Activated T-cell treated with anti-CD3 and anti-CD28 coated beads, Interleukin-2, amount 50 U/mL, for 1 hour (primary cell): ENCODE results near the gene ROCK2.

ENCODE experiments used
- DNase-seq: peaks from one replicate; pipeline ENCODE4 v3.0.0-alpha.2; 2020

ROCK2 gene

DNA sequence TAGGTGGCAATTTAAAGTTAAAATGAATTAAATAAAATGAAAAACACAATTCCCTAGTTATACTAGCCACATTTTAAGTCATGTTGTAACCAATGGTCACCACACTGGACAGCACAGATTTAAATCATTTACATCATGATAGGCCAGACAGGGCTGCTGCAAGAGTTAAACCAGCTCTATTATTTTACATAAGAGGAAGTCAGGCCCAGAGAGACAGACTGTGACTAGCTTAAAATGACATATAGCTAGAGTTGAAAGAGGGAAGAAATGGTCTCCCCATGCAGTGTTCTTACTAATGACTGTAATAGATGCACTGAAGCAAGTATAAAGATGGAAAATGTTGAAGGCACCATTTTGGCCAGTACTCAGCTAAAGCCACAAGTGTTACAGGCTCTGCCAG is 119.5 kb downstream of the ROCK2 start:
- DNase-seq, result no peak

DNA sequence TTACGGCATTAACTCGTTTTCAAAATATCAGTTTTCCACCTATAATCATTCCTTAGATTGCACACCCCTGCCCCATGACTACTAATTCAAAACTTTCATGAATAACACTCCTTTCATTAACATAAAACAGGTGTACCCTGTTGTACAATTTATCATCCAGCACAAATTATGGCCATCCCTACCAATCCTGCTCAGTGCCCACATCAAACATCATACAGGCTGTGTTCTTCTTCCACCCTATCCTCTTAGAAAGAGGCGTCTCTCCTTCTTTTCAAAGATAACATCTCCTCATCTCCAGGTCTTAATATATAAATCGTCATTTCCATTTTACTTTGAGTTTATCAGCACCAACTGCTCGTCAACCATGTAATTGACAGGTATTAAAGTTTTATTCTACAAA is 121.6 kb downstream of the ROCK2 start:
- DNase-seq, result no peak

DNA sequence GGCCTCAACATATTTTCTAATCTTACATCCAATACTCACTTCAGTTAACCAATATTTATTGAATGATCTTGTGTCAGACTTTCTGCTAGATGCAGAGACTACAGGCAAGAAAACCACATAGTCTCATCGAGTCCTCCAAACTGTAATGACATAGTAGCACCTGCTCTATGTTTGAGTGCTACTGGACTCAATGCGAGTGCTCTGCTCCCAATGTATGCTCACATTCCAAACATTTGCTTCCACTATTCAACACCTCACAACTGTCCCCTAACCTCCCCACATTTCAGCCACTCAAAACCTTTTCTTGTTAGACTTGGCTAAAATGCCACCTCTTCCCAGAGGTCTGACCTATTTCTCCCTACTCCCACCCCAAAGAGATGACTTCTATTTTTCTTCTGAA is 124.0 kb downstream of the ROCK2 start:
- no peak for DNase-seq

- no peak for DNase-seq
Measured at GRCh38 chr2:11215407-11215806, 129.0 kb downstream of the ROCK2 start.

DNA sequence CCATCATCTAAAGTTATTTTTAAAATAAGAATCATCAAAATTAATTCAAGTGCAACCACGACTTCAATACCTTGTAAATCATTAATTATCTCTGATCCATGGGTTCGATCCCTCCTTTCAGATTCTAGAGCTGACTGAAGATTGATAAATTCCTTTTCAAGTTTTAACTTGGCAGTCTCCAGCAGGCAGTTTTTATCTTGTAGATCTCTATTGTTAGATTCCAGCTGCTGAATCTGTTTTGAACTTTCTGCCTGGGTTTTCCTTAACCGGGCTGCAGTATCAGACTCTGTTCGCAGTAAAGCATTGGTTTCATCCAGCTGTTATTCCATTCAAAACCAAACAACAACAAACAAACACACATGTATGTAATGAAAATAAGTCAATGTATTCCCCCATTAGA is 129.7 kb downstream of the ROCK2 start:
- no peak for DNase-seq

DNA sequence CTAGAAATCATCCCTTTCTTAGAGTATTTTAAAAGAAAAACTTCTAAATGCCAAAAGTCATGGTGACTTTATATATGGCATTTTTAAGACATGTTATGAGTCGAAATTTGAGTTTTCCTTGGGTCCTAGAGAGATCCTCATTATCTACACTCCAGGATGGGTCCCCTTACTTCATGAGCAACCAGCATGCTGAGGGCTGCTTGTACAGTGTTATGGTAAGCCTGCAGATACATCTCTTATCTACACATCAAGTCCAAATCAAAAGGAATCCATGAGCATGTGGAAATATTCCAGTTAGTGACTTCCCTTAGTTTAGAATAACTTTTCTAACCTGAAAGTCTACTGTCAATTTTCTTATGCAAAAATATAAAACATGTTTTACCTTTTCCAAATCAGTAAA is 130.5 kb downstream of the ROCK2 start:
- no peak for DNase-seq

GRCh38 chr2:11213090-11213638 is 131.3 kb downstream of the ROCK2 start:
- DNase-seq, result no peak

DNA sequence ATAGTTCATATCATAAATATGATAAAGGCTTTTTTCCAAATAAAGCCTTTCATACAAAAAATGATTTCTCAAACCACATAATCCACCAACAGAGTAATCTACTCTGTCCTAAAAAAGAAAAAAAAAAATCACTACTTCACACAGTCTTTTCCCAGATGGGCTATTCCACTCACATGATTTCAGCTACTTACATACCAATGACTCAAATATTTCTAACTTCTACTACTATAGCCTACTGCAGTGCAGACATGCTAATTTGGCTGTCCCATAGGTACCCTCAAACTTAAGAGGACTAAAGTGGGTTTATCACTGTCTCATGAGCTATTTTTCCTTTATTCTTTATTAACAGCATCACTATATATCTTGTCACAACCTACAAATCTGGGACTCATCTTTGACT is 131.8 kb downstream of the ROCK2 start:
- DNase-seq, result no peak

DNA sequence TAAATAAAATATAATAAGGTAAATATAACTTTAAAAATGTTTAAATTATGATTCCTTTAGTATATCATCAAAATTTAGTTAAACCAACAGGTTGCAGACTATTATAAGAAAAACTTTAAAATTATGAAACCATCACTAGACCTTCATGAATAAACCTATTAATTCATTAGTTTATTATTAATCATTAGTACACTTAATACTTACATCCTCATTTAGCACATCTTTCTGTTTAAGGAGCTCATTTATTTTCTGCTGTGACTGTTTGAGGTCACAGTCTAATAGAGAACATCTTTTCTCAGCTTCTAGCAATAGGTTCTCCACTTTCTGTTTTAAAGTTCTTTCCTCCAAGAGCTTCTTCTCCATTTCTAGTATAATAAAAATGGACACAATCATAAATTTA is 136.4 kb downstream of the ROCK2 start:
- no peak for DNase-seq

DNA sequence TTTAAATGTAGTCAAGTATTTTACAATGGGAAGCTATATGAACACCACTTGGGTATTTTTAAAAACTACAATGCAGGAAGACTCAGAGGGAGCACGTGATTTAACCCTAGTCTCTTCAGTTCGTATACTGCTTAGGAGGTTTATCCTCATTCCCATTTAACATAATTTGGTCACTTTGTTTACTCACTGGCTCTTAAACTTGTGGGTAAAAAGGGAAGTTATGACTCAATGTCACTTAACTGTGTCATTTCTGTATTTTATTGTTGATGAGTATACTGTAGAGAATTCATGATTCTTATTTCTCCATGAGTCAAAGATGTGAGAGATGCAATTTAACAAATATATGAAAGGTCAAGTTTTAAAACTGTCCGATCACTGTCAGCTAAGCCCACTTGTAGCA is 141.0 kb downstream of the ROCK2 start:
- no peak for DNase-seq

GRCh38 chr2:11201969-11202368 is 142.5 kb downstream of the ROCK2 start:
- no peak for DNase-seq

DNA sequence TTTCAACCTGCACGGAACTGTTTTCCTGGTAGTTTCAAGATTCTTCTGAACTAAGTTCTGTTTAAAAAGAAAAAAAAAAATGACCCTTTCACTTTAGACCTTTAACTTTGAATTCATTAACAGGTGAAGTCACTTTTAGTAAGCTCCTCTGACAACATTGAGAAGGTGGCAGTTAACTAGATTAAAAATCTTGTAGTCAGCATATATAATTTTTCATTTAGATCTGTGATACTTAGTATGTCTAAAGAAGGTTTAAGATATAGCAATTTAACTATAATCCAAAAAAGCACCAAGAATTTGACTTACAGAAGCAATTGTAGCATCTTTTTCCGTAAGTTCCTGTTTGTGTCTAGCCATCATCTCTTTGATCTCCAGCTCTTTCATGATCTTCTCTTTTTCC is 143.8 kb downstream of the ROCK2 start:
- DNase-seq, result no peak

GRCh38 chr2:11196246-11196645 is 148.2 kb downstream of the ROCK2 start:
- no peak for DNase-seq

- no peak for DNase-seq
Measured at GRCh38 chr2:11187731-11188130, 156.7 kb downstream of the ROCK2 start.

GRCh38 chr2:11187083-11187619 is 157.3 kb downstream of the ROCK2 start:
- DNase-seq, result no peak

DNA sequence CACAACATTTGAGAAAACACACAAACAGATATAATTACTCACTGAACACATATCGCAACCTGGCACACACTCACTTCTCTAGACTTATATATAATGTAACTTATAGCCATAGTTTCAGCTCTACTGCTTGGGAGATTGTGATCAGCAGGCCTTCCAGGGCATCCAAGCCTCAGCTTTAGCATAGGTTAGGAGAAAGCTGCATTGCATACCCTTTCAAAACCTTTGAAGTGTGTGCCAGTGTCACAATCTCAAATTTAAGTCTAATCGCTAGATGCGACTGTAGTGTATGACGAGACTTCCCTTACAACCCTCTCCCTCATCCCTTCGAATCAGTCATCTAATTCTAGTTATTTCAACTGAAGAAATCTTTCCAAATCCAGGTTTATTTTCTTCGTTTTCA is 158.3 kb downstream of the ROCK2 start:
- no peak for DNase-seq

- DNase-seq, result no peak
Measured at GRCh38 chr2:11182951-11183350, 161.5 kb downstream of the ROCK2 start.

GRCh38 chr2:11180653-11181052 is 163.8 kb downstream of the ROCK2 start:
- DNase-seq, result no peak

DNA sequence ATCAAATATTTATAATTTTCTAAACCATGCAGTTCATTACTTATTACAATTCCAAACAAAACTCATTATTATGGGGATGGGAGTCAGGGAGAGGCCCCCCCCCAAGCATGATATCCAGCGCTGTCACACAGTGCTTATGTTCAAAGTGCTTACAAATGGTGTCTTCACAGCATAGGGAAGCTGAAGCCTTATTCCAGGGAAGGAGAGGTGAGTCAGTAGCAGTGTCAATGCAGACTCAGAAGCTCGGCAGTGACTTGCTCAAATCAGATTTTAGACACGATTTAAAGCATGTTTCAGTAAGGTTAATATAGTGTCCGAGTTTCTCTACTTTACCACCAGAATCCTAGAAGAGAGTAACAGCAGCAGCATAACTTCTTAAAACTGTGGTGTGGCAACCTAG is 164.5 kb downstream of the ROCK2 start:
- no peak for DNase-seq

GRCh38 chr2:11179196-11179595 is 165.2 kb downstream of the ROCK2 start:
- no peak for DNase-seq

GRCh38 chr2:11177871-11178690 is 166.4 kb downstream of the ROCK2 start:
- no peak for DNase-seq

- no peak for DNase-seq
Measured at GRCh38 chr2:11175293-11175795, 169.1 kb downstream of the ROCK2 start.

- no peak for DNase-seq
Measured at GRCh38 chr2:11174222-11174621, 170.2 kb downstream of the ROCK2 start.

GRCh38 chr2:11169333-11169732 is 175.1 kb downstream of the ROCK2 start:
- no peak for DNase-seq

GRCh38 chr2:11168488-11168887 is 175.9 kb downstream of the ROCK2 start:
- DNase-seq, result no peak
